Epithelial cell of prostate (primary cell): ENCODE measurements around the gene SLC35G6.
"Not testable (repeated sequence)": the region's sequence is repeated elsewhere in the genome, so short reads cannot be mapped to it uniquely, and the experiment has no call there.

Experiments used
- DNase-seq: peaks from one replicate; pipeline ENCODE4 v3.0.0-alpha.2; 2011; ENCODE audit warnings: low read depth, low spot score
- H3K27ac ChIP-seq: fragments of 450-650 bp; 2 replicates; pipeline ENCODE4 v1.5.1; 2017; ENCODE audit warnings: mild to moderate bottlenecking

The SLC35G6 gene

DNA sequence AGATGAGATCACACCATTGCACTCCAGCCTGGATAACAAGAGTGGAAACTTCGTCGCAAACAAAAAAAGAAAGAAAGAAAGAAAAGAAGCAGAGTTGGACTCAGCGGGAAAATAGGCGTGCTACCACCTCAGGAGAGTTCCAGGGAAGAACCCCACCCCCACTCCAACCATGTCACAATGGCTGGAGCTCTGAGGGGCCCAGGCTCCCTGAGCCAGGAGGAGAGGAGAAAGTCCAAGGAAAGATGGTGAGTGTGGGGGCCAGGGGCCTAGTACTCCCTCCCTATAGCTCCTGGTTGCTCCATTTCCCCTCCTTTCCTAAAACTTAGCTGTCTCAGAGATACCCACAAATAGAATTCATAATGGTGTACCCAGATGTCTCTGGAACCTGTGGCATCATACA is at the start of gene SLC35G6:
Gene SLC35G6, plus strand, starts transcription at position 172 of the 400 bp plus-strand sequence. Its CDS starts 71 bp downstream, at position 243.
- DNase-seq, result not testable (repeated sequence)
- peak within 1 kb of the TSS; percentile 95 for H3K27ac ChIP-seq

DNA sequence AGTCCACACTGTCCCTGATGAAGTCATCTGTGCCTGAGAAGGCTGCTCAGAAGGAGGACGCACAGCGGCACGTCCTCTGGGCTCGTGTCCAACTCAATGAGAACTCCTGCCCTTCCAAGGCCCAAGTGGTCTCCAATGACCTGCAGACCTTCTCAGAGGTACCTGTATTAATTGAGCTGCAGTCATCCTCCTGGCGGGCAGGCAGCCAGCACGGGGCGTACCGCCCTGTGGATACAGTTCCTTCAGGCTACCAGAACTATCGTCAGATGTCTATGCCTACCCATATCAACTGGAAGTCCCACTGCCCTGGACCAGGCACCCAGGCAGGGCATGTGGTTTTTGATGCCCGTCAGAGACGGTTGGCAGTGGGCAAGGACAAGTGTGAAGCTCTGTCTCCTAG is 49.0 kb upstream of the SLC35G6 start:
- DNase-seq, result no peak
- H3K27ac ChIP-seq, result no peak overlapping the region

DNA sequence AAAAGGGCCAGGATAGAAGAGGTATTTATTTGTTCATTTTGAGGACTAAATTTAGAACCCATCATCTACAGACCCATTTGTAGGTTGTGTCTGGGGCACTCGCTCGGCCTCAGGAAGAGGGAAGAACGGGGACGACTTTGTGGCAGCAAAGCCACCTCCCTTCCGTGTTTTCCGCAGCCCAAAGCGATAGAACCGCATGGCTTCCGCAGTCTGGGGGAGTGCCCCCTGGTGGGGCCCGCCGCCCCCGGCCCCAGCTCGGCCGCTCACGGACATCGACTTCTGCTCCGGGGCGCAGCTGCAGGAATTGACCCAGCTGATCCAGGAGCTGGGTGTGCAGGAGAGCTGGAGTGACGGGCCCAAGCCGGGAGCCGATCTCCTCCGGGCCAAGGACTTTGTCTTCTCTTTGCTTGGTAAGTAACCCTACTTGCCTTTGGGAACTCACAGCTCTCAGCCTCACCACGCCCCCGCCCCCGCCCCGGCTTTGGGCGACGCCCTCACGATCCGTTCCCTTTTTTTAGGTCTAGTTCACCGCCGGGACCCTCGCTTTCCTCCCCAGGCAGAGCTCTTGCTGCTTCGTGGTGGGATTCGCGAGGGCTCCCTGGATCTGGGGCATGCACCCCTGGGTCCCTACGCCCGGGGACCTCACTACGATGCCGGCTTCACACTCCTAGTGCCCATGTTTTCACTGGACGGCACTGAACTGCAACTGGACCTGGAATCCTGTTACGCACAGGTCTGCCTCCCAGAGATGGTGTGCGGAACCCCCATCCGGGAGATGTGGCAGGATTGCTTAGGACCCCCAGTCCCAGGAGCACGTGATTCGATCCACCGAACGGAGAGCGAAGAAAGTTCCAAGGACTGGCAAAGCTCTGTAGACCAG is 45.3 kb upstream of the SLC35G6 start:
- H3K27ac ChIP-seq, result peak overlapping the region; percentile 89
- no peak for DNase-seq

DNA sequence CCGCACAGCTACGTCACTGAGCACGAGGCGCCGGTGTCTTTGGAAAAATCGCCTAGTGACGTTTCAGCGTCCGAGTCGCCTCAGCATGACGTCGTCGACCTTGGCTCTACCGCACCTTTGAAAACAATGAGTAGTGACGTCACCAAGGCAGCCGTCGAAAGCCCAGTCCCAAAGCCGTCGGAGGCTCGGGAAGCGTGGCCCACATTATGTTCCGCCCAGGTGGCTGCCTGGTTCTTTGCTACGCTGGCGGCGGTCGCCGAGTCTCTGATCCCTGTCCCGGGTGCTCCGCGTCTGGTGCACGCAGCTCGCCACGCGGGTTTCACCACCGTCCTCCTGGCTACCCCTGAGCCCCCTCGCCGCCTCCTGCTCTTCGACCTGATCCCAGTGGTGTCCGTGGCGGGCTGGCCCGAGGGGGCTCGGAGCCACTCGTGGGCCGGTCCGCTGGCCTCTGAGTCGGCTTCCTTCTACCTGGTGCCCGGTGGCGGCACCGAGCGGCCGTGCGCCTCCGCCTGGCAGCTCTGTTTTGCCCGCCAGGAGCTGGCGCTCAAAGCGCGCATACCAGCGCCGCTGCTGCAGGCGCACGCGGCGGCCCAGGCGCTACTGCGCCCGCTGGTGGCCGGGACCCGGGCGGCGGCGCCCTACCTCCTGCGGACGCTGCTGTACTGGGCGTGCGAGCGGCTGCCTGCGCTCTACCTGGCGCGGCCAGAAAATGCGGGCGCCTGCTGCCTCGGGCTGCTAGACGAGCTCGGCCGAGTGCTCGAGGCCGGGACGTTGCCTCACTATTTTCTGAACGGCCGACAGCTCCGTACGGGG is 44.5 kb upstream of the SLC35G6 start:
- peak overlapping the region; percentile 89 for H3K27ac ChIP-seq
- peak; percentile 72 for DNase-seq

GRCh38 chr17:7437369-7437863 is 43.8 kb upstream of the SLC35G6 start:
- no peak for DNase-seq
- peak overlapping the region; percentile 89 for H3K27ac ChIP-seq

DNA sequence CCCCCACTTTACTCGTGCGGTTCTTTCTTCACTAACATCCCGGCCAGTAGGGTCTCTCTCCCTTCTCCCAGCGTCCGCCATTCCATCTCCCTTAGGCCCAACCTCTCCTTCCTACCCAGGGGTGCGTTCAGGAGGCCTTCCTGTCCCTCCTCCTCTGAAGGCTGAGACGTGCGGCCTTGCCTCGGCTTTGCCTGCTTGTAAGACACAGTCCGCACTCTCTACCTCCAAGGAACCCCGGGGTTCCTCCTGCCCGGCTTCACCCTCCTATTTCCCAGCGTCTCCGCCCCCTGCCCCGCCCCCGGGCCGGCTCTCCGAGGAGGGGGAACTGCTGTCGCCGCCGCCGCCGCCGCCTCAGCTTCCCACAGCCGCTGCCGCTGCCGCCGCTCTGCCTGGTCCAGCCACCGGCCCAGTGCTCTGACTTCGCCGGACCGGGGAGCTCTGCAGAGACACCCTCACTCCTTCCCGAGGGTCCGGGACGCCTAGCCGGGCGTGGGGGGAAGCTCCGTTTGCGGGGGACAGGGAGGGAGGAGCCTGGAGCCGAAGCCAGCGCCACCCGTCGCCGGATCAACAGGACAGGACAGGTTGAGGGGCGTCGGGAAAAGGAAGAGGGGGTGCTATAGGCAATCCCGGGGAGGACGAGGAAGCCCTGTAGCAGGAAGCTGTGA is 43.2 kb upstream of the SLC35G6 start:
- DNase-seq, result no peak
- H3K27ac ChIP-seq, result peak overlapping the region; percentile 89

DNA sequence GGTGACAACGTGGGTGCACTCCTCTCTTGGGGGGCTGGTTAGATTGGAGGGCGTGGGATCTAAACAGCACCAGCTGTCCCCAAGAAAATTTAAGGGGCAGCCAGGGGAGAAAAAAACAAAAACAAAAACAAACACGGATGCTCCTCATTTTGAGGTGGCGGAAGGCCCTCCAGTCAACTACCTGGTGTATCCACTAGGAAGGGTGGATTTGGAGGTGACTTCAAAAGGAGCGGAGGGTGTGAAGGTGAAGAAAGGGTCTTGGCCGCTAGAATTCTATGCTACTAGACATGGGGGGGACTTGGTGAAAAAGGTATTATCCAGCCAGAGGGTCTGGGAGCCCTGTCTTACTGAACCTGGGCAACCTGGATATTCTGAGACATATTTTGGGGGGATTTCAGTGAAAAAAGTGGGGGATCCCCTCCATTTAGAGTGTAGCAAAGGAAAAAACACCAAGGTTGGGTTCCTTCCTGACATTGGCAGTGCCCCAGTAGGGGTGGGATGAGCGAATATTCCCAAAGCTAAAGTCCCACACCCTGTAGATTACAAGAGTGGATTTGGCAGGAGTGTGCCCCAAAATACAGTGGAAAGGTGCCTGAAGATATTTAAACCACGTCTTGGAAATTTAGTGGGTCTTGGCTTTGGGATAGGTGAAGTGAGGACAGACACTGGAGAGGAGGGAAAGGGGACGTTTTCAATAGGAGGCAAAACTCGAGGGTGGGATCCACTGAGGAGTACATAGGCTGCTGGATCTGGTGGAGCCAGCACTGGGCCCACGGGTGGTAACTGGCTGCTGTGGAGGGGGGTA is 42.4 kb upstream of the SLC35G6 start:
- H3K27ac ChIP-seq, result peak overlapping the region; percentile 89
- no peak for DNase-seq

DNA sequence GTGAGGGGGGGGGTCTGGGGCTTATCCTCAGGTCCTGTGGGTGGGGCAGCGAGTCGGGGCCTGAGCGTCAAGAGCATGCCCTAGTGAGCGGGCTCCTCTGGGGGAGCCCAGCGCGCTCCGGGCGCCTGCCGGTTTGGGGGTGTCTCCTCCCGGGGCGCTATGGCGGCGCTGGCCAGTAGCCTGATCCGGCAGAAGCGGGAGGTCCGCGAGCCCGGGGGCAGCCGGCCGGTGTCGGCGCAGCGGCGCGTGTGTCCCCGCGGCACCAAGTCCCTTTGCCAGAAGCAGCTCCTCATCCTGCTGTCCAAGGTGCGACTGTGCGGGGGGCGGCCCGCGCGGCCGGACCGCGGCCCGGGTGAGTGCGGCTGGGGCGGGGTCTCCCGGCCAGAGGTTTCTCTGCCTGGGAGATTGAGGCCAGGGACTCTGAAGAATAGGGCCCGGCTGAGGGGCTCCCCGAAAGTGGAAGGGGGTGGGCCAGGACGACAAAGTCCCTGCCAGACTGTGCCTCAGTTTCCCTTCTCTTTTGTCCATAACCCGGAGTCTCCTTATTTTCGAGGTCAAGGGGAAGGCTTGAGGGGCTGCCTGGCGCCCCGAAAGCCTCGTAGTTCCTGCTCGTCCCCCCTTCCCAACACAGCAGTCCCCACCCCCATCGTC is 41.7 kb upstream of the SLC35G6 start, which contains the start of gene FGF11:
Gene FGF11, plus strand, starts transcription at position 51 of the 651 bp plus-strand sequence. Its CDS starts 109 bp downstream, at position 160.
- DNase-seq, result no peak
- peak within 1 kb of the TSS; percentile 89 for H3K27ac ChIP-seq

DNA sequence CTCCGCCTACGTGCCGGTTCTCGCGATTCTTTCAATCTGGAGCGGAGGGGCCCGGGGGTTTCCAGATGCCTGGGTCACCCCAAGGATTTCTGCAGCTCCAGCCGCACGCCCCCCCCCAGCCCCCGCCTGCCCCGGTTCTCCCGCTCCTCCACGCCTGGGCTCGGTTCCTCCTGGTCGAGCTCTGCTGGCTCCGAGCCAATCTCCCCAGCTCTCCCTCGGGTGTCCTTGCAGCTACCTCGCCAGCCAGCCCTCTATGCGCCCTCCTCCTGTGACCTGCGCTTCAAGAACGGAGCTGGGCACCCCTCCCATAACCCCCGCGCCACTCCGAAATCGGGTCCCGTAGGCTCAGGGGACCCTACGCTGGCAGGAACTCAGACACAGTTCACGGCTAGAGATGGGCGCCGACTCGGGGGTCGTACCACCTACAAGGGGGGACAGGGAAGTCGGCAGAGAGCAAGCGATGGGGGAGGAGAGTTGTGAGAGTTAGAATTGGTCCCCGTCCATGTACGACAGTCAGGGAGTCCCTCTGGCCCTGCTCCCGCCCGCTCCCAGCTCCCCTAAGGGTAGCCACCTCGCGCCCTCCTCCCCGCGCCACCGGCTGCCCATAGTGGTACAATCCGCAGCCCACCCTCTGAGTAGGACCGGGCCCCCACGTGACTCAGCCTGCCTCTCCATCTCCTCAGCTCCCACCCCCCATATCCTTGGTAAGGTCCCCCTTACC is 41.0 kb upstream of the SLC35G6 start:
- no peak for DNase-seq
- peak overlapping the region; percentile 89 for H3K27ac ChIP-seq

DNA sequence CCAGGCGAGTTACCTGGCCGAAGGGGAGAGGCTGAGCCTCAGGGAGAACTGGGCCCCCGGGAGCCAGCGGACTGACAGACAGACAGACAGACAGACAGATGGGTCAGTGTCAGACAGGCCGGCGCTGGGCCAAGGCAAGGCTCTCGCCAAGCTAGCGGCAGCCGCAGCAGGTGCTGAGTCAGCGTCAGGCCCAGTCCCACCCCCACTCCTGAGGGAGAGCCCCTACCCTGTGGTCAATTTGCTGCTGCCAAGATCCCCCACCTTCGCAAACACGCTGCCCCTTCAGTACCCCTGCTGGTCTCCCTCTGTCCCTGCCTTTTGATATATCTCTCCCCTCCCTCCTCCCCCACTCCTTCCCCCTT is 40.4 kb upstream of the SLC35G6 start:
- DNase-seq, result no peak
- peak overlapping the region; percentile 89 for H3K27ac ChIP-seq

GRCh38 chr17:7441266-7441665 is 40.0 kb upstream of the SLC35G6 start:
- H3K27ac ChIP-seq, result no peak overlapping the region
- no peak for DNase-seq

DNA sequence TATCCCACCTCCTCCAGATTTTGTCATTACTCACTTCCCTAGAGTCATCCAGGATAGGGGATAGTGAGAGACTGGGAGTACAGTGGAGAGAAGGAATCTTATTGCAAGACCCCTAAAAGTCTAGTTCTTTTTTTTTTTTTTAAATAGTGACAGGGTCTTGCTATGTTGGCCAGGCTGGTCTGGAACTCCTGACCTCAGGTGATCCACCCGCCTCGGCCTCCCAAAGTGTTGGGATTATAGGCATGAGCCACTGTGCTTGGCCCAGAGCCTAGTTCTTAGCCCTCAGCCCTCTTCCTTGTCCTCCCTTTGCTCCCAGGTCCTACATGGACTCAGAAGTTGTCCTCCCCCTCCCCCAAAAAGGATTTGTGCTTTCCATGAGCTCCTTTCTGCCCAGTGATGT is 39.1 kb upstream of the SLC35G6 start:
- H3K27ac ChIP-seq, result peak overlapping the region; percentile 94
- no peak for DNase-seq

DNA sequence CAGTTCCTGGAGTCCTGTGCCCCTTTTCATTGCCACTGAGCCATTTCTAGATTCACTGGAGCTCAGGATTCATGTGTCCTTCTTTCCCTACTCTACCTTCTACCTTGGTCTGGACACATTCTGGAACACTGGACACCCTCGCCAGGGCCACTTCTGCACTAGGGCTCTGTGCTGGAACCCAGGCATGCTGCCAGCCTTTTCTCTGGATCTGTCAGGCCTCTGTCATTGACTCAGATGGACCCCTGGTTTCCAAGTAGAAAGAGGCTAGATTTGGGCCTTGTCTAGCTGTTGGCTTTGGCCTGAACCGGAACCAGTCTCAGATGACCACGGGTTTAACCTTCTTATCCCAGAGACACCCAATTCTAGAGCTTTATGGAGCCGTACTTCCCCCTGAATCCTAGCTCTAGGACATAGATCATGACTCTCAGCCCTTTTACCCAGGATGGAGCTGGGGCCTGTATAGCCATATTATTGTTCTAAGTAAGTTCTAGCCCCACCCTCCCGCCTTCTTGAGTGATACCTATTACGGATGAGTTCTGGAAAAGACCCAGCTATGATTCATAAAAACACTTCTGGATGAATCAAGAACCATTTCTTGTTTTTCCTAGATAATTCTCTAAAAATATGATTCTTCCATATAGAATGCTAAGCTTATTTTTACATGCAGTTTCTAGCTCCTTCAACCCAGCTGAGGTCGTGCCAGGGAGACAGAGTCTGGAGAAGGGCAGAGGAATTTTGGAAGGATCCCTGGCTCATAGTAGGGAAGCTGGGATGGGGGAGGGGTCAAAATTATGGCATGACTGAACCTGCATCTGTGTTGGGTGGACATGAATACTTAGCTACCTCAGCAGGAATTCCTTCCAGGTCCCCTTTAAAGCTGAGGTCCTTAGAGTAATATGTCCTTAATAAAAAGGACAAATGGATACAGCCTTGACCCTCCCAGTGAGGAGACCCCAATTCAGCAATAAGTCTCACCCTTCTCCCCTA is 37.5 kb upstream of the SLC35G6 start:
- peak overlapping the region; percentile 94 for H3K27ac ChIP-seq
- peak; percentile 72 for DNase-seq

DNA sequence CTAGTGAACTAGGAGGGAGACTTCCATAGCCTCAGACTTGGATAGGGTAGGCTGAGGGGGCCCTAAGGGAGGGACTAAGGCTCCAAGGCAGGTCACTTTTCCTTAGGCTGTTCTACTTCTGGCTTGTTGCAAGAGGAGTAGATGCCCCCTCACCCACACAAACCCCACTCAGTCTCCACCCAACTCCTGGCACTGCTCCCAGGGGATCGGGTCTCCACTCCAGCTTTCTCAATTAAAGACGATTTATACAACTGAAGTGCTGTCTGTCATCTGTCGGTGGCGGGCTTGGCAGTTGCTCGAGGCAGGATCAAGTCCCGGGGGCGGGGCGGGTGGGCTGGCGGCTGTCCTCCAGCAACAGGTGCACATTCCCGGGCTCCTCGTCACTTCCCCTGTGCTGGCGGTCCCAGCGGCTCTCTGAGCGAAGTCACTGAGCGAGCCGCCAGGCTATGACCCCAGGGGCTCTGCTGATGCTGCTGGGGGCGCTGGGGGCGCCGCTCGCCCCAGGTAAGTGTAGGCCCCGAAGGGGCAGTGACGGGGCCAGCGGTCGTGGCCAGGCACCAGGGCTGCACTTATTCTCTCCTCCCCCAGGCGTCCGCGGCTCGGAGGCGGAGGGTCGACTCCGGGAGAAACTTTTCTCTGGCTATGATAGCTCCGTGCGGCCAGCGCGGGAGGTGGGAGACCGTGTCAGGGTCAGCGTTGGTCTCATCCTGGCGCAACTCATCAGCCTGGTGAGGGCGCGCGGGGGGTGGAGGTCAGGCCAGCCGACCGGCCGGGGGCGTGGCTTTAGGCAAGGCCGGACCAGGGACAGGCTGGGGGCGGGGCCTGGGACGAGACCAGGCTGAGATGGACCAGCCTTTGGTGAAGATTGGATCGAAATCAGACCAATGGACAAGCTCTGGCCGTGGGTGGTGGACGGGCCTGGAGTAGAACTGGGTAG is 36.3 kb upstream of the SLC35G6 start, which contains the start of gene CHRNB1:
Gene CHRNB1, plus strand, starts transcription at position 380 of the 937 bp plus-strand sequence. Its CDS starts 67 bp downstream, at position 447.
- no peak for DNase-seq
- peak within 1 kb of the TSS; percentile 94 for H3K27ac ChIP-seq

DNA sequence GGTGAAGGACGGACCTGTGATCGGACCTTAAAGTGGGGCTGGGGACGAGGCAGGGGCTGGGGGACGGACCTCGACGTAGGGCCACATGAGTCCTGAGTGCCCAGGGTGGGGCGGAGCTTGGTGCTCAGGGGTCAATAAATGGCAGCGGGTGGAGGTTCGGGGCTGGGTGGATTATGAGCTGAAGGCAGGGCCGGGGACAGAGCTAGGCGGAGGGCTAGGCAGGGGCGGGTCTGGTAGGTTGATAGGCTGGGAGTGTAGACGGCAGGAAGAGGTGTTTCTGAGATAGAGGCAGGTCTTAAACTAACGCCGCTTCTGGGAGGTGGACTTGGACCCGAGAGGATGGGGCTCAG is 35.7 kb upstream of the SLC35G6 start:
- DNase-seq, result no peak

GRCh38 chr17:7448461-7448860 is 32.8 kb upstream of the SLC35G6 start:
- no peak overlapping the region for H3K27ac ChIP-seq
- DNase-seq, result no peak

More for the DNA sequence above, 35.7 kb upstream of the SLC35G6 start:
- peak overlapping the region; percentile 94 for H3K27ac ChIP-seq
